Muscle layer of duodenum (tissue), 2 donors: ENCODE data around the gene KNOP1.
A peak's percentile ranks its signal among the peaks of the same experiment; 100 is the strongest.

Experiments used
- H3K27ac ChIP-seq: one replicate; pipeline ENCODE4 v1.7.0; 2013; ENCODE audit warnings: mild to moderate bottlenecking, low read length
- H3K27me3 ChIP-seq: one replicate; pipeline ENCODE4 v1.7.0; 2013; ENCODE audit warnings: low read depth, mild to moderate bottlenecking, control low read depth, low read length
- H3K36me3 ChIP-seq, 2 donors: one replicate each; pipeline ENCODE4 v1.7.0; 2013; ENCODE audit warnings: low read length in 2 of 2, control low read depth in 1 of 2, mild to moderate bottlenecking in 1 of 2; ENCODE audit not compliant: insufficient read depth in 2 of 2, control insufficient read depth in 1 of 2
- H3K4me1 ChIP-seq, 2 donors: one replicate each; pipeline ENCODE4 v1.7.0; 2013; ENCODE audit warnings: low read length in 2 of 2, mild to moderate bottlenecking in 2 of 2, control low read depth in 1 of 2, moderate library complexity in 1 of 2; ENCODE audit not compliant: insufficient read depth in 2 of 2, control insufficient read depth in 1 of 2
- H3K4me3 ChIP-seq, 2 donors: one replicate each; pipeline ENCODE4 v1.7.0; 2013; ENCODE audit warnings: low read length in 2 of 2, low read depth in 1 of 2, mild to moderate bottlenecking in 1 of 2
- H3K9me3 ChIP-seq, 2 donors: one replicate each; pipeline ENCODE4 v1.7.0; 2013; ENCODE audit warnings: low read length in 2 of 2, control low read depth in 1 of 2, mild to moderate bottlenecking in 1 of 2; ENCODE audit not compliant: control insufficient read depth in 1 of 2
- donor health status: healthy.

KNOP1 gene

DNA sequence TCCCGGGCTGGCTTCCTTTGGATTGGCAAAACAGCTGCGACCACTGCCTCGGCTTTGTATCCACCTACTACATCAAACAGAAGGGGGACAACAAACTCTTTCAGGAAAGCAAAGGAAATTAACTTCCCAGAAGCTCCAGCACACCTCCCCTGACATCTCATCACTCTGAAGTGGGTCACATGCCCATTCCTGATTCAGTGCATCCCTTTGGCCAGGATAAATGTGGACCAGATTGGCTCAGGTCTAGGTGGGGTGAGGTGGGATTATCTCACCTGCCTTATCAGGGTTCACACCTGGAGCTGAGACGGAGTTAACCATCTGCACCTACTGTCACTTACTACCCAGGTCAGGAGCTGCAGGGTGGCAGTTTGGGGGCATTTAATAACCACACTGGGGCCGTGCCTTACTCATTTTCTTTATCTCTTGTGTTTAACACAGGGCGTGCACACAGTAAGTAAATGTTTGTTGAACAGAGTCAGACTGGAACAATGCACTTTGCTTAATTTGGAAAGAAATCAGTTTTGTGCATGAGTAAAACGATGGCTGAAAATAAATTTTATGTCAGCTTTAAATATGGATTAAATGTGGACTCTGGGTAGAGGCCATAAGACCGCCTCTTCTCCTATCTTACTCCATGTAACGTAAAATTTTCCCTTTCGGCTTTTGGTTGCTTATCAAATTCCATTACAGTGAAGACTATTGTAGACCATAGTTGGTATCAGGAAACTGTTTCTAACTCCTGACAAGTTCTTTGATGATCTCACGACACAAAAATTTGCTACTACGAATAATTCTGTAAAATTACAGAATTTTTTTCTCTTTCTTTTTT is 36.0 kb upstream of the KNOP1 start:
- H3K4me1 ChIP-seq, result peaks cover 0 to 11% of the 10 kb centered on the region in 2 donors
- H3K27ac ChIP-seq, result peak overlapping the region; percentile 11
- no peaks in the 10 kb centered on the region for H3K27me3 ChIP-seq
- no peak overlapping the region for H3K4me3 ChIP-seq
- H3K36me3 ChIP-seq, result no peaks in the 10 kb centered on the region
- H3K9me3 ChIP-seq, result no peaks in the 10 kb centered on the region

GRCh38 chr16:19751478-19752385 is 33.7 kb upstream of the KNOP1 start:
- Histone ChIP-seq H3K9me3 (no peaks in the 10 kb centered on the region), H3K4me3 (no peak overlapping the region), H3K27ac (no peak overlapping the region), H3K27me3 (no peaks in the 10 kb centered on the region), H3K36me3 (no peaks in the 10 kb centered on the region), H3K4me1 (no peaks in the 10 kb centered on the region)

GRCh38 chr16:19749571-19750080 is 31.6 kb upstream of the KNOP1 start:
- Histone ChIP-seq H3K9me3 (no peaks in the 10 kb centered on the region), H3K4me3 (no peak overlapping the region), H3K36me3 (no peaks in the 10 kb centered on the region), H3K27ac (no peak overlapping the region), H3K27me3 (no peaks in the 10 kb centered on the region), H3K4me1 (no peaks in the 10 kb centered on the region)

- no peaks in the 10 kb centered on the region for H3K9me3 ChIP-seq
- H3K27ac ChIP-seq, result no peak overlapping the region
- no peaks in the 10 kb centered on the region for H3K27me3 ChIP-seq
- H3K36me3 ChIP-seq, result no peaks in the 10 kb centered on the region
- no peak overlapping the region for H3K4me3 ChIP-seq
- H3K4me1 ChIP-seq, result no peaks in the 10 kb centered on the region
Observed at GRCh38 chr16:19748389-19749168, 30.6 kb upstream of the KNOP1 start.

DNA sequence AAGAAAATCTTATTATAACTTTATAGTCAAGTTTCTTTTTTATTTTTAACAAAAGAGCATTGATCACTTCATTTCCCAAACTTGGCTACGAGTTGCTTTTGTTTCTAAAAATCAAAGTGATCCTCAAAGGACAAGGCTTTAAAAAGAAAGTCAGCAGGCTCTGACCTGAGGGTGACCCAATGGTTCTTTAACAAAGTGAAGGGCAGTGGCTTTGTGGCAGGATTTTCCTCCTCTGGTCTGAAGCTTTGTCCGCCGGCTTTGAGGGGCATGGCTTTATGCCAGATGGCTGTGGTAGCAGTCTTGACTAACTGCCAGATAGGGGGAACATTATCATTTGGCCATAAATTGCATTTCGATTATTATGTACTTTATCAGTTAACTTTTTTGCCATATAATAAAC is 28.5 kb upstream of the KNOP1 start:
- no peak overlapping the region for H3K4me3 ChIP-seq
- no peaks in the 10 kb centered on the region for H3K4me1 ChIP-seq
- no peaks in the 10 kb centered on the region for H3K27me3 ChIP-seq
- H3K27ac ChIP-seq, result no peak overlapping the region
- H3K36me3 ChIP-seq, result no peaks in the 10 kb centered on the region
- no peaks in the 10 kb centered on the region for H3K9me3 ChIP-seq

GRCh38 chr16:19745286-19746010 is 27.4 kb upstream of the KNOP1 start:
- H3K9me3 ChIP-seq, result no peaks in the 10 kb centered on the region
- H3K4me3 ChIP-seq, result no peak overlapping the region
- no peaks in the 10 kb centered on the region for H3K36me3 ChIP-seq
- H3K27ac ChIP-seq, result no peak overlapping the region
- no peaks in the 10 kb centered on the region for H3K4me1 ChIP-seq
- H3K27me3 ChIP-seq, result no peaks in the 10 kb centered on the region

- Histone ChIP-seq H3K9me3 (no peaks in the 10 kb centered on the region), H3K4me1 (no peaks in the 10 kb centered on the region), H3K36me3 (no peaks in the 10 kb centered on the region), H3K27ac (no peak overlapping the region), H3K4me3 (no peak overlapping the region), H3K27me3 (no peaks in the 10 kb centered on the region)
Observed at GRCh38 chr16:19744670-19745069, 26.6 kb upstream of the KNOP1 start.

GRCh38 chr16:19743816-19744159 is 25.8 kb upstream of the KNOP1 start:
- Histone ChIP-seq H3K4me1 (no peaks in the 10 kb centered on the region), H3K36me3 (peaks cover 0 to 6% of the 10 kb centered on the region in 2 donors), H3K27ac (no peak overlapping the region), H3K27me3 (no peaks in the 10 kb centered on the region), H3K4me3 (no peak overlapping the region), H3K9me3 (no peaks in the 10 kb centered on the region)

- Histone ChIP-seq H3K4me3 (no peak overlapping the region), H3K36me3 (peaks cover 0 to 11% of the 10 kb centered on the region in 2 donors), H3K27ac (no peak overlapping the region), H3K27me3 (no peaks in the 10 kb centered on the region), H3K9me3 (no peaks in the 10 kb centered on the region), H3K4me1 (no peaks in the 10 kb centered on the region)
Observed at GRCh38 chr16:19741354-19741753, 23.3 kb upstream of the KNOP1 start.

- H3K4me1 ChIP-seq, result no peaks in the 10 kb centered on the region
- H3K4me3 ChIP-seq, result no peak overlapping the region
- no peaks in the 10 kb centered on the region for H3K27me3 ChIP-seq
- peaks cover 0 to 17% of the 10 kb centered on the region in 2 donors for H3K36me3 ChIP-seq
- H3K27ac ChIP-seq, result no peak overlapping the region
- H3K9me3 ChIP-seq, result no peaks in the 10 kb centered on the region
Observed at GRCh38 chr16:19737306-19738038, 19.4 kb upstream of the KNOP1 start.
